GM21529 (cell line): Measurements from ENCODE around the gene SLC38A3.
"Not testable (repeated sequence)": the region's sequence is repeated elsewhere in the genome, so short reads cannot be mapped to it uniquely, and the experiment has no call there.

Experiments
- ATAC-seq: cut with Tn5 transposase; IDR thresholded peaks from one replicate; pipeline ENCODE4 v1.9.1; 2021; ENCODE audit not compliant: unreplicated experiment

SLC38A3 gene

GRCh38 chr3:50246517-50246954, 41.5 kb downstream of the SLC38A3 start:
- ATAC-seq: peak; percentile 64

DNA sequence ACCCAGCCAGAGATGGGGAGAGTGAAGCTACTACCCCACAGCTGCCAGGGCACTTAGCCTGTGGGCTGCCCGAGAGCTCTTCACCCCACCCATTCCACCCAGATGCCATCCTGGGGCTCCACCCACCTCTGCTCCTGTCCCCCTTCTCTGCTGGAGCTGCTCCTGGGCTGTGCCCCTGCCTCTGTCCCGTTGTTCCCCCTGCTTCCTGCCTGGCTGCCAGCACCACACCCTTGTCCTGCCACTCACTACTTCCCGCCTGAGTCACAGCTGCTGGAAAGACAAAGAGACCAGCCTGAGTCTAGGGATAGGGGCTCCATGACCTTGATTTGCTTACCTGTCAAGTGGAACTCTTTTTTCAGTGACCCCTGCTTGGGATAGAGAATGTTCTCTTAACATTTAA, 43.3 kb downstream of the SLC38A3 start:
- ATAC-seq: no peak

DNA sequence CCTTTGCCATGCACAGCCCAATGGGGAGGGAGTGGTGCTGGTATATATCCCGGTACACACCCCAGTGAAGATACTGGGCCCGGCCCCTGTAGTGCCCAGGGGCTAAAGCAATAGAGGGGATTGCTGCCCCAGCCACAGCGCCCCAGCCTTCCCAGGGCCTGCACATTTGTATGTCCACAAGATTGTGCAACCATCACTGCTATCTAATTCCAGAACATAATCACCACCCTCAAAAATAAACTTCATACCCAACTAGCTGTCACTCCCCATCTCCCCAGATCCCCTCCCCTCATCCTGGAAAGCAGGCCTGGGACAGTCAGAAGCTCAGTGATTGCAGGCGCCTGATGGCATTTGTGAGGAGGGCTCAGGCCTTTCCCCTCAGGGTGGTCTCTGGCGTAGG, 44.4 kb downstream of the SLC38A3 start:
- ATAC-seq: no peak

- ATAC-seq: no peak
Observed at GRCh38 chr3:50250514-50250913, 45.4 kb downstream of the SLC38A3 start.

- ATAC-seq: no peak
Observed at GRCh38 chr3:50251220-50251619, 46.1 kb downstream of the SLC38A3 start.

GRCh38 chr3:50254577-50255250, 49.6 kb downstream of the SLC38A3 start:
- no peak for ATAC-seq

DNA sequence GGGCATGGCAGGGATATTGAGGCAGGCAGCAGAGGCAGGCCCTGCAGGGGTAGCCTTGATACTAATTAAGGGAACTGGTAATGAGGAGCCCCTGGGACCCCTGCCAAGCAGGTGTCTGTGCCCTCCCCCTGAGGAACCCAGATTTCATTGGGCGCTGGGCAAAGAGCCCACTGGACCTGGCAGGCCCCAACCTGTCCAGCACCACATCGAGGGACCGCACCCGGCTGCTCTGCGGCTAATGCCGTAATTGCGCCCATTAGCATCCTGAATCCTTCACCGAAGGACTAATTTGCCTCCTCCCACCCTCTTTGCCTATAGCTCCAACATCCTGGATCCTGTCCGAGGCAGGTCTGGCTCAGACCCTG, 50.2 kb downstream of the SLC38A3 start:
- no peak for ATAC-seq

DNA sequence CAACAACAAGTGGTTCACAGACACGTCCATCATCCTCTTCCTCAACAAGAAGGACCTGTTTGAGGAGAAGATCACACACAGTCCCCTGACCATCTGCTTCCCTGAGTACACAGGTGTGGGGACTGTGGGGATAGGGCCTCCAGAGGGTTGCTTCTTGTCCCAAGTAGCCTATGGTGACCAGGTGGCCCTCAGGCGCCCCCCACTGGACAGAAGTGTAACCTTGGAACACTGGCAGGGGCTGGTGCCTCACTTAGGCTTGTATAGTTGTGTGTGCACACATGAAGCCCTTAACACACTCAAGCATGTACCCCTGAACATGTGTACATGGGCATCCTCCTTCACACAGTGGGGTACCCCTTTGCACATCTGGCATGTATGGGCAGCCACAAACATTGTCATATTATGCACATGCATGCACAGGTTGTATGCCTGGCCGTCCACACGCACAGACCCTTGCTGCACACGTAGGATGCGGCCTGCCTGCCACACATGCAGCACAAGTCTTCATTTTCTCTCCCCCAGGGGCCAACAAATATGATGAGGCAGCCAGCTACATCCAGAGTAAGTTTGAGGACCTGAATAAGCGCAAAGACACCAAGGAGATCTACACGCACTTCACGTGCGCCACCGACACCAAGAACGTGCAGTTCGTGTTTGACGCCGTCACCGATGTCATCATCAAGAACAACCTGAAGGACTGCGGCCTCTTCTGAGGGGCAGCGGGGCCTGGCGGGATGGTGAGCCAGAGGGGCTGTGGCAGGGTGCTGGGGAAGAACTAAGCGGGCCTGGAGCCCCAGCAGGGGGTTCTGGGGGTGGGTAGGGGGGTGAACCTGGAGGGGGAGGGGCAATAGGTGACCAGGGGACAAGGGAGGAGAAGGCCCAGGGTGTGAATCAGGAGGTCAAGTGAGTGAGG, 52.2 kb downstream of the SLC38A3 start:
- ATAC-seq: no peak

GRCh38 chr3:50258029-50258680, 53.1 kb downstream of the SLC38A3 start:
- no peak for ATAC-seq

DNA sequence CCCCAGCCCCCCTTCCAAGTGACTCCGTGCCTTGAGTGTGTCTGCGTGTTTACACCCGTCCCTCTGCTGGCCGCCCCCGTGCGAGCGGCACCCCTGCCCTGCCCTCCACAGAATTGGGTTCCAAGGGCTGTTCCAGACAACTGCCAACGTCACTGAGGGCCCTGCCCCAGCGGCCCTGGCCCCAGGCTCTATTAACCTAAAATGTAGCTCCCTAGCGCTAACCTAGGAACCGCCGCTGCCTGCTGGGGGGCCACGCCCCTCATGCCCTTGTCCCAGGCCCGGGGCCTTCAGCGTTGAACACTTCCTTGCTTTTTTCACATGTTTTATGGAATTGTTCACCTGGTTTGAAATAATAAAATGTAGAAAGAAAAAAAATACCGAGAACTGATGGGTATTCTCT, 53.9 kb downstream of the SLC38A3 start:
- ATAC-seq: no peak

- peak; percentile 20 for ATAC-seq
Observed at GRCh38 chr3:50259432-50260026, 54.5 kb downstream of the SLC38A3 start.

DNA sequence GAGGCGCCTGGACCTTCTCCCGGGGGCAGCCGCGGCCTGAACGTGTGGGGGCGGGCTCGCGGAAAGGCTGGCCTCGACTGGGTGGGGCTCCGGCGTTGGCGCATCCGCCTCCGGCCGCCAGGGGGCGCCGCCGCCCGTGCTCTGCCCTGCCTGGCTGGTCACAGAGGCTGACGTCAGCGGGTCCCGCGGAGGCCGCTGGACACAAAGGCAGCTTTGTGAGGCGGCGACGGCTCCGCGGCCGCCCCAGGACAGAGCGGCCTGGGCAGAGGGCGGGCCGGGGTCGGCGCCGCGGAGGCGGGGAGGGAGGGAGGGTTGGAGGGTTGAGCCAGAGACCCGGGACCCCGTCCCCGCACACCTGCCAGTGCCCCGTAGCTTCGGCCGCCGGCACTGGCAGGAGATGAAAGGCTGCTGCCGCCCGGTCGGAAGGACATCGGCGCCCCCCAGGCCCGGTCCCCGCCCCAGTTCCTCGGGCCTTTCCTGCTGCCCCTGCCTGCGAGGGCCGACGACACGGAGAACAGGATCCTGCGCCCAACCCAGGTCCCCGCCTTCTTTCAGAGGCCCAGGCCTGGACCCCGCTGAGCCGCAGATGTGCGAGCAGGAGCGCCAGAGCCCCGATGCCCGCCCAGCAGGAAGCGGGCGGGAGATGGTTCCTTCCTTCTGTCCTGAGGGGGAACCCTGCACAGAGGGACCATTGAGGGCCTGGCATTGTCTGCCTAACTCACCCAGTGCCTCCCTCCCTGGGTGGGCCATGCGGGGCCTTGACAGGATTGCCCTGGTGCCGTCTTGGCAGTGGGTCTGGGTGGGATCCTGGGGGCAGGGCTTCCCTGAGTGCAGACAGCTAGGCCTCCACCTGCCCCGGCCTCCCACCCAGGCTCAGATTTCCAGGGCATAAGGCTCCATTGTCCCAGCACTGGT, 55.2 kb downstream of the SLC38A3 start:
- peak; percentile 91 for ATAC-seq

DNA sequence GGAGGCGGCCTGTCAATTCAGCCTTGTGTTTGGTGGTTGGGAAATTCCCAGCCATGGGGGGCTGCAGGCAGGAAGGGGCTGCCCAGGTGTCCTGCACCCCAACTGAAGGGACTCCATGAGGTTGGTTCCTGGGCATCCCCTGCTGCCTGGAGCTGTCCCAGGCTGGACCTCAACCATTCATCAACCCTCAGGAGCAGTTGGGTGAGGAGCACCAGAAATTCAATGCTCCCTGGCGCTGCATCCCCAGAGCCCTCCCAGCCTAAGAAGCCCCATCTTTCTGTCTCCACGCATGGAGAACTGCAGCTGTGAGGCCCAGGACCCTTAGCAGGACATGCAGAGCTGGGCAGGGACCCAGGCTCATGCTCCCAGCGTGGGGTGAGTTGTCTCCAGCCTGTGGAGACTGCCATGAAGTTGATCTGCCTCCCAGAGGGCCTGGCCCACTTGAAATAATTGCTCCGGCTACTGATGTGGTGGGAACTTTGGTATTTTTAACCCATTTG, 55.9 kb downstream of the SLC38A3 start:
- no peak for ATAC-seq

GRCh38 chr3:50261505-50261904, 56.4 kb downstream of the SLC38A3 start:
- no peak for ATAC-seq

DNA sequence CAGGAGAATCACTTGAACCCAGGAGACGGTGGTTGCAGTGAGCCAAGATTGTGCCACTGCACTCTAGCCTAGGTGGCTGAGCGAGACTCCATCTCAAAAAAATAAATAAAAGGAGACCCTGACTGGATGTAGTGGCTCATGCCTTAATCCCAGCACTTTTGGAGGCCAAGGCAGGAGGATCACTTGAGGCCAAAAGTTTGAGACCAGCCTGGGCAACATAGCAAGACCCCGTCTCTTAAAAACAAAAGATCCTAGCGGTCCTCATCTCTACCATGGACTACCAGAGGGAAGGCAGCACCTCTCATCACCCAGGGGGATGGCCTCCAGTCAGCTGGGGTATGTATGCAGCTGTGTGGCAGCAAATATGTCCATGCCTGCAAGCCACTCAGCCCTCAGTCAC, 57.1 kb downstream of the SLC38A3 start:
- not testable (repeated sequence) for ATAC-seq

DNA sequence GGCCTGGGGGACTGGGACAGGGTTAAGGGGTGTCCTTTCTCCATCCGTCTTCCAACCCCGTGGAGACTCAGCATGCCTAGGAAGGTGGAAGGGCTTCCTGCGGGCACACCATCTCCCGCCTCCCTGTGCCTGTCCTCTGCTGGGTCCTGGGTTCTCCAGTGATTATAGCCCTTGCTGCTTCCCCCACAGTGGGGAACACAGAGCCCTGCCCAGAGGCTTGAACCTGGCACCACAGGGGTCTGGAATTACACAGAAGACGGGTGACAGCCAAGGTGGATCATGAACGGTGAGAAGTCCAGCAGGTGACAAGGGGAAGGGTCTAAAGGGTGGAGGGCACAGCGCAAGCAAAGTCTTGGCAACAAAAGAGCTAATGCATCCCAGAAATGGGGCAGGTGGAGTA, 57.7 kb downstream of the SLC38A3 start:
- no peak for ATAC-seq

DNA sequence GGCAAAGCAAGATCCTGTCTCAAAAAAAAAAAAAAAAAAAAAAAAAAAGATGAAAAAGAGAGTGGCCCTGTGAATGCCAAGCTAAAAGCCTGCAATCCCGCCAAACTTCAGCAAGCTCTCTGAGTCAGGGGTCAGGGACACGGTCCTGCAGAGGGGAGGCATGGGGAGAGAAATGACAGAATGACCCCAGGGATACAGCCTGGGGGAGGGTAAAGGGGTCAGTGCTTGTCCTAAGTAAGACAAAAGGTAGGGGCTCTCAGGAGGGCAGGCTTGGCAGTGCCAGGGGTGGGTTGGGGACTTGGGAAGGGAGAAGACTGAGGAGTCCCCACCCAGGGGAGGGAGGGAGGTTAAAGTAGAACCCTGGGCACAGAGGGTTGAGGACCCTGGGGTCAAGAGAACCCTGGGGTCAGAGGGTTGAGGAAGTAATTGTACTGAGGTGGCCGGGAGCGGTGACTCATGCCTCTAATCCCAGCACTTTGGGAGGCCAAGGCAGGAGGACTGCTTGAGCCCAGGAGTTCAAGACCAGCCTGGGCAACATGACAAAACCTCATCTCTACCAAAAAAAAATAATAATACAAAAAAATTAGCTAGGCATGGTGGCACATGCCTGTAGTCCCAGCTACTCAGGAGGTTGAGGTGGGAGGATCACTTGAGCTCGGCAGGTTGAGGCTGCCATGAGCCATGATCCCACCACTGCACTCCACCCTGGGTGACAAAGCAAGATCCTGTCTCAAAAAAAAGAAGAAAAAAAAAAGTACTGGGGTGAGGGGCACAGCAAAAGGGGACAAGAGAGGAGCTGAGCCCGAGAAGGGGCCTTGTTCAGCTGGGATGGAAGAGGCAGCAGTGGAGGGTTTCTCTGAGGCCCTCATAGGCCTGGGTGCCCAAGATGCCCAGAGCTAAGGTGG, 58.7 kb downstream of the SLC38A3 start:
- no peak for ATAC-seq

DNA sequence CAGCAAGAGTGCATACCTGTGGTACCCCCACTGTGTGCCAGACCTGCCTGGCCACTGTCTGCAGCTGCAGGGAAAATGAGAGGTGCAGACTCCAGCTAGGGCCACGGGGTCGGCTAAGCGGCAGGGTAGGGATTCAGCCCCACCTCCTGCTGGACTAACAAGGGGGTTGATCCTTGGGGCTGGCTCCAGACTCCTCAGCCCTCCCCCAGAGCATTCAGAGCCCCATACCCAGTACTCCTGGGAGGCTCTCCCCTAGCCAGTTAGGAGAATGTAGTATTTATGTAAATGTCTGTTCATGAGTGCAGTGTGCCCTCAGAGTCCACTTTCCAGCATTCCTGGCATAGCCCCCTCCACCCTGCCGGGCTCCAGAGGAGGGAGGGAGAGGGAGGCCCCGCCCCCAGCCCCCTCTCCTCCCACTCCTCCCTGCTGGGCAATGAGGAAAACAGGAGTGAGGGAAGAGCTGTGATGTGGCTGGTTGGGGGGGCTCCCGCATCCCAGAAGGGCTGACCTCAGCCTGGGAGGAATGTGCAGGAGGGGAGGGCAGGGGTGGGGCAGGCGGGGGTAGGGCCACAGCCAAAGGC, 59.4 kb downstream of the SLC38A3 start:
- ATAC-seq: no peak

DNA sequence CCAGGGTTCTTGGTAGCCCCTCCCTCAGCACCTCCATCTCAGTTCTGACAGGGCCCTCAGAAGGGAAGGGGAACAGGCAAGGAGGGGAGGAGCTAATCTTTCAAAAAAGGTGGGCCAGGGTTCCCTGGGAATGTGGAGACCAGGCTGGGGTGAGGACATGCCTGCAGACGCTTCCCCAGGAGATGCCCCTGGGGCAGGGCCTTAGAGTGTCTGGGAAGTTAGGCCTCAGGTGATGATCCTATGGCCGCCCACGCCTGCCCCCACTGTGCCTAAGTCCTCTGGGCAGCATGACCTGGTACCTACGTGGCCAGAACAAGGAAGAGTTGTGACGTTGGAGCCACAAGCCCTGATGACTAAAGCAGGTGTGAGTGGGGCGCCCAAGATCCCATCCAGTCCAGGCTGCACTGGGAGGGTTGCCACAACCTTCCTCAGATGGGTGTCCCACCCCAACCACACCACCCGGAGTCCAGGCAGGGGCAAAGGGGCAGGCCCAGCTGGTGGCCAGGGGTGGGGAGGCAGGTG, 60.0 kb downstream of the SLC38A3 start:
- ATAC-seq: no peak
